Upper lobe of left lung (tissue), 4 donors: Measurements from ENCODE around the gene C4orf50.

Source experiments
- EP300 ChIP-seq, 4 donors: sonication (generic); formaldehyde crosslinking; IDR thresholded peaks; one replicate each; pipeline ENCODE4 v1.5.1; 2017; ENCODE audit warnings: antibody characterized with exemption in 4 of 4, control low read depth in 2 of 4
- POLR2AphosphoS5 ChIP-seq, 2 donors: sonication (generic); formaldehyde crosslinking; IDR thresholded peaks; one replicate each; pipeline ENCODE4 v1.5.1; 2017; ENCODE audit warnings: antibody characterized with exemption in 2 of 2
- TF ChIP-seq, protein P1 (sequence below), 6 experiments: fragments of 450-650 bp in 4 of 6; fragments of 200-600 bp in 2 of 6; sonication (generic) in 2 of 6; IDR thresholded peaks; one replicate each; pipeline ENCODE4 v1.5.1; 2016 to 2019; ENCODE audit warnings: antibody characterized with exemption in 6 of 6

DNA sequence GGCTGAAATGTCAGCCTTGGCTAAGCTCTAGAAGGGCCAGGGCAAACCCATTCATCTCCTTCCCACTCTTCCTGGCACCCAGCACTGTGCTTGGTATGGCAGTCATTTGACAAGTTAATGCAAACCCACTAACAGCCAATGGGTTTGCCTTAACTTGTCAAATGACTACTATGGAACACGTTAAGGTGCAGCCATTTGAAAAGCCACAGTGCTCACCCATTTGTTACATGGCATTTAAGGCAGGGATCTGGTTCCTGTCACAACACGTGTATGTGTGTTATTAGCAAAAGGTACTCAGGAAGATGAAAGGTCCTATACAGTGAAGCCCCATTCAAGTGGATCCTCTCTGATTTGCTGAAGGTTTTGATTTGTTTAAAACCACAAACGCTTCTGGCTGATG lies 132.5 kb downstream of the C4orf50 start:
- TF ChIP-seq, protein P1, sequence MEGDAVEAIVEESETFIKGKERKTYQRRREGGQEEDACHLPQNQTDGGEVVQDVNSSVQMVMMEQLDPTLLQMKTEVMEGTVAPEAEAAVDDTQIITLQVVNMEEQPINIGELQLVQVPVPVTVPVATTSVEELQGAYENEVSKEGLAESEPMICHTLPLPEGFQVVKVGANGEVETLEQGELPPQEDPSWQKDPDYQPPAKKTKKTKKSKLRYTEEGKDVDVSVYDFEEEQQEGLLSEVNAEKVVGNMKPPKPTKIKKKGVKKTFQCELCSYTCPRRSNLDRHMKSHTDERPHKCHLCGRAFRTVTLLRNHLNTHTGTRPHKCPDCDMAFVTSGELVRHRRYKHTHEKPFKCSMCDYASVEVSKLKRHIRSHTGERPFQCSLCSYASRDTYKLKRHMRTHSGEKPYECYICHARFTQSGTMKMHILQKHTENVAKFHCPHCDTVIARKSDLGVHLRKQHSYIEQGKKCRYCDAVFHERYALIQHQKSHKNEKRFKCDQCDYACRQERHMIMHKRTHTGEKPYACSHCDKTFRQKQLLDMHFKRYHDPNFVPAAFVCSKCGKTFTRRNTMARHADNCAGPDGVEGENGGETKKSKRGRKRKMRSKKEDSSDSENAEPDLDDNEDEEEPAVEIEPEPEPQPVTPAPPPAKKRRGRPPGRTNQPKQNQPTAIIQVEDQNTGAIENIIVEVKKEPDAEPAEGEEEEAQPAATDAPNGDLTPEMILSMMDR (IDR thresholded peaks at IDR 0.05), result no peak
- TF ChIP-seq EP300 (IDR thresholded peaks at IDR 0.05) (no peak), POLR2AphosphoS5 (IDR thresholded peaks at IDR 0.05) (no peak)
